A549 (cell line): ENCODE results near the gene TOGARAM1. TPM values are rescaled to one million over a fixed set of nuclear protein-coding genes. Genes with fewer than 3 reads are reported as not detected.

Experiments used
- ATAC-seq, 2 experiments: fragments of 200-7000 bp in 1 of 2; fragments of >200 bp in 1 of 2; cut with Nextera tagmentation in 1 of 2; cut with Tn5 transposase in 1 of 2; 3 replicates each; pipeline versions ENCODE4 v1.8.0 to v1.9.1; 2018 to 2020; ENCODE audit warnings: mild to moderate bottlenecking in 1 of 2, moderate library complexity in 1 of 2
- CTCF ChIA-PET: fragments of 300-600 bp; sonication (Branson Sonifier 250); formaldehyde crosslinking; extraction: SDS; loops from one replicate; lab custom pipeline; 2021; ENCODE audit warnings: antibody characterized with exemption, inconsistent platforms; lab: Yijun Ruan, JAX
- POLR2A ChIA-PET: fragments of 350-600 bp; formaldehyde crosslinking; extraction: SDS; loops from one replicate; lab custom pipeline; 2021; ENCODE audit warnings: antibody characterized with exemption, inconsistent platforms; lab: Yijun Ruan, JAX
- DNase-seq, 2 experiments: peaks; one replicate each; pipeline versions ENCODE4 v3.0.0 to v3.0.0-alpha.2; 2011 to 2016; ENCODE audit warnings: low read depth in 1 of 2, low spot score in 1 of 2
- FAIRE-seq: peaks from 2 replicates; lab custom pipeline; 2011; peaks lifted over from hg19 to GRCh38; lab: Jason Lieb, UNC
- H3K27ac ChIP-seq, 2 experiments: fragments of >200 bp; sonication (Bioruptor Twin); formaldehyde crosslinking; 3 replicates each; pipeline ENCODE4 v1.5.1; 2016 to 2017
- H3K4me1 ChIP-seq: fragments of >200 bp; sonication (Bioruptor Twin); formaldehyde crosslinking; 3 replicates; pipeline ENCODE4 v1.6.1; 2016
- H3K4me2 ChIP-seq: fragments of >200 bp; sonication (Bioruptor Twin); formaldehyde crosslinking; 3 replicates; pipeline ENCODE4 v1.6.1; 2016
- H3K4me3 ChIP-seq: fragments of >200 bp; sonication (Bioruptor Twin); formaldehyde crosslinking; 3 replicates; pipeline ENCODE4 v1.5.1; 2016
- H3K9me3 ChIP-seq: fragments of >200 bp; sonication (Bioruptor Twin); formaldehyde crosslinking; 3 replicates; pipeline ENCODE4 v1.6.1; 2016
- BHLHE40 ChIP-seq: IDR thresholded peaks from 2 replicates; pipeline ENCODE4 v1.6.1; 2012; ENCODE audit warnings: low read depth, low read length, inconsistent platforms
- CHD4 ChIP-seq: fragments of 200-600 bp; sonication (generic); IDR thresholded peaks from 2 replicates; pipeline ENCODE4 v1.6.1; 2016; ENCODE audit warnings: antibody characterized with exemption, mild to moderate bottlenecking, borderline replicate concordance
- EP300 ChIP-seq, 2 experiments: fragments of >200 bp; sonication (Bioruptor Twin); formaldehyde crosslinking; IDR thresholded peaks; 2 replicates in 1 of 2; 3 replicates in 1 of 2; pipeline ENCODE4 v1.6.1; 2016 to 2017
- ESRRA ChIP-seq: fragments of 150-350 bp; IDR thresholded peaks from 2 replicates; pipeline ENCODE4 v1.6.1; 2014; ENCODE audit warnings: mild to moderate bottlenecking, low read length, borderline replicate concordance
- GATA3 ChIP-seq: IDR thresholded peaks from 2 replicates; pipeline ENCODE4 v1.6.1; 2012; ENCODE audit warnings: borderline replicate concordance
- HDAC2 ChIP-seq: fragments of 200-600 bp; sonication (generic); IDR thresholded peaks from 2 replicates; pipeline ENCODE4 v1.6.1; 2016
- HOXA7 ChIP-seq: fragments of 250-450 bp; sonication (Bioruptor Pico); IDR thresholded peaks from 2 replicates; pipeline ENCODE4 v1.5.0; 2020; ENCODE audit warnings: mild to moderate bottlenecking, moderate library complexity
- MAFK ChIP-seq: fragments of 450-650 bp; IDR thresholded peaks from 2 replicates; pipeline ENCODE4 v1.6.1; 2014; ENCODE audit not compliant: partially characterized antibody
- MAZ ChIP-seq: fragments of 150-350 bp; IDR thresholded peaks from 2 replicates; pipeline ENCODE4 v1.6.1; 2014; ENCODE audit warnings: antibody characterized with exemption, low read depth, low read length, borderline replicate concordance
- NR3C1 ChIP-seq: fragments of >200 bp; sonication (Bioruptor Twin); formaldehyde crosslinking; IDR thresholded peaks from 3 replicates; pipeline ENCODE4 v1.6.1; 2017
- PHF8 ChIP-seq: fragments of 200-600 bp; sonication (generic); IDR thresholded peaks from 2 replicates; pipeline ENCODE4 v1.6.1; 2016; ENCODE audit warnings: low read depth, mild to moderate bottlenecking, antibody characterized with exemption, moderate library complexity, borderline replicate concordance
- RAD21 ChIP-seq, 2 experiments: fragments of >200 bp in 1 of 2; sonication (Bioruptor Twin) in 1 of 2; formaldehyde crosslinking in 1 of 2; IDR thresholded peaks in 1 of 2; conservative IDR thresholded peaks in 1 of 2; 2 replicates in 1 of 2; 3 replicates in 1 of 2; pipeline ENCODE4 v1.6.1; 2012 to 2018; ENCODE audit warnings: inconsistent platforms in 1 of 2
- RFX5 ChIP-seq: fragments of 450-650 bp; IDR thresholded peaks from 2 replicates; pipeline ENCODE4 v1.7.1; 2014; ENCODE audit warnings: antibody characterized with exemption, mild to moderate bottlenecking, moderate library complexity
- RNF2 ChIP-seq: fragments of 200-600 bp; sonication (generic); IDR thresholded peaks from 2 replicates; pipeline ENCODE4 v1.6.1; 2016; ENCODE audit warnings: low read depth, mild to moderate bottlenecking, antibody characterized with exemption, moderate library complexity, borderline replicate concordance
- SREBF2 ChIP-seq: fragments of 450-650 bp; IDR thresholded peaks from 2 replicates; pipeline ENCODE4 v1.6.1; 2014; ENCODE audit warnings: mild to moderate bottlenecking, moderate library complexity
- TP53 ChIP-seq: fragments of 250-450 bp; sonication (Bioruptor Pico); IDR thresholded peaks from 2 replicates; pipeline ENCODE4 v1.5.0; 2021; ENCODE audit warnings: mild to moderate bottlenecking, moderate library complexity
- WGBS: methylation state at CpG from one replicate; pipeline ENCODE4 v1.1.6; 2017; ENCODE audit errors: missing lambda C conversion rate; 5-methylcytosine and 5-hydroxymethylcytosine counted together
- polyA plus RNA-seq, 4 experiments: library from polyadenylated mRNA; depleted of rRNA in 3 of 4; stranded (reverse); fragments of >200 nt; fragmentation: RNase III in 1 of 4; extraction: RNeasy Plus Mini Kit Qiagen cat#74134 plus additional on column Dnase treatment in 1 of 4; gene quantifications; 2 replicates in 3 of 4; 3 replicates in 1 of 4; pipeline ENCODE4 v1.2.3, GENCODE V29; 2011 to 2017
- TF ChIP-seq, protein P1 (sequence below): IDR thresholded peaks from 2 replicates; pipeline ENCODE4 v1.6.1; 2012; ENCODE audit warnings: low read depth, borderline replicate concordance
- TF ChIP-seq, protein P2 (sequence below): fragments of 200-600 bp; sonication (generic); IDR thresholded peaks from 2 replicates; pipeline ENCODE4 v1.6.1; 2016; ENCODE audit warnings: antibody characterized with exemption, mild to moderate bottlenecking, moderate library complexity
- TF ChIP-seq, protein P3 (sequence below): fragments of >200 bp; sonication (Bioruptor Twin); formaldehyde crosslinking; IDR thresholded peaks from 2 replicates; pipeline ENCODE4 v1.6.1; 2016

Gene TOGARAM1
- polyA plus RNA-seq, 2 of the 4 experiments (the other 2 are of a cell fraction): 7.6 to 17.6 TPM

DNA sequence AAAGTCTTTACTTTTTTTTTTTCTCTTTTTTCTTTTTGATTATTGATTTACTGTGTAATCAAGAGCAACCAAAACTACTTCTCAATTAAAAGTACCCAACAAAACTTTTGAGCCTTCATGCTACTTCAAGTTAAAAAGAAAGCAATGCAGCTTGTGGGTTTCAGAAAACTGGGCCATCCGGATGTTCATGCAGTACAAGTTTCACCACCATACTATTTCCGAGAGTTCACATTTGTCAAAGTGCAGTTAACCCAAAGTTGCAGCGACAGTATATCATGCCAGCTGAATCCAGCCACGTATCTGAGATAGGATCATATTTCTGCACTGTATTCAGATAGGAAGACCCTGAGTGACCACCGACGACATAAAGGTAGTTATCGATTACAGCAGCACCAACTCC lies 33.2 kb upstream of the TOGARAM1 start:
- POLR2A ChIA-PET: no interaction called here
- H3K4me2 ChIP-seq: no peak overlapping the region
- 88% methylated on average over 7 of the region's 7 CpGs for WGBS
- DNase-seq: no peak
- TF ChIP-seq HOXA7 (CRISPR knock-in tag): no peak
- TF ChIP-seq EP300 (IDR thresholded peaks at IDR 0.05): no peak
- TF ChIP-seq NR3C1: no peak
- TF ChIP-seq MAZ: no peak
- no peak for TF ChIP-seq BHLHE40
- TF ChIP-seq ESRRA: no peak
- TF ChIP-seq SREBF2: no peak
- TF ChIP-seq, protein P1, sequence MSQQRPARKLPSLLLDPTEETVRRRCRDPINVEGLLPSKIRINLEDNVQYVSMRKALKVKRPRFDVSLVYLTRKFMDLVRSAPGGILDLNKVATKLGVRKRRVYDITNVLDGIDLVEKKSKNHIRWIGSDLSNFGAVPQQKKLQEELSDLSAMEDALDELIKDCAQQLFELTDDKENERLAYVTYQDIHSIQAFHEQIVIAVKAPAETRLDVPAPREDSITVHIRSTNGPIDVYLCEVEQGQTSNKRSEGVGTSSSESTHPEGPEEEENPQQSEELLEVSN: no peak
- no peak for TF ChIP-seq CHD4
- TF ChIP-seq RFX5: no peak
- TF ChIP-seq GATA3: no peak
- TF ChIP-seq MAFK: no peak
- TF ChIP-seq, protein P2, sequence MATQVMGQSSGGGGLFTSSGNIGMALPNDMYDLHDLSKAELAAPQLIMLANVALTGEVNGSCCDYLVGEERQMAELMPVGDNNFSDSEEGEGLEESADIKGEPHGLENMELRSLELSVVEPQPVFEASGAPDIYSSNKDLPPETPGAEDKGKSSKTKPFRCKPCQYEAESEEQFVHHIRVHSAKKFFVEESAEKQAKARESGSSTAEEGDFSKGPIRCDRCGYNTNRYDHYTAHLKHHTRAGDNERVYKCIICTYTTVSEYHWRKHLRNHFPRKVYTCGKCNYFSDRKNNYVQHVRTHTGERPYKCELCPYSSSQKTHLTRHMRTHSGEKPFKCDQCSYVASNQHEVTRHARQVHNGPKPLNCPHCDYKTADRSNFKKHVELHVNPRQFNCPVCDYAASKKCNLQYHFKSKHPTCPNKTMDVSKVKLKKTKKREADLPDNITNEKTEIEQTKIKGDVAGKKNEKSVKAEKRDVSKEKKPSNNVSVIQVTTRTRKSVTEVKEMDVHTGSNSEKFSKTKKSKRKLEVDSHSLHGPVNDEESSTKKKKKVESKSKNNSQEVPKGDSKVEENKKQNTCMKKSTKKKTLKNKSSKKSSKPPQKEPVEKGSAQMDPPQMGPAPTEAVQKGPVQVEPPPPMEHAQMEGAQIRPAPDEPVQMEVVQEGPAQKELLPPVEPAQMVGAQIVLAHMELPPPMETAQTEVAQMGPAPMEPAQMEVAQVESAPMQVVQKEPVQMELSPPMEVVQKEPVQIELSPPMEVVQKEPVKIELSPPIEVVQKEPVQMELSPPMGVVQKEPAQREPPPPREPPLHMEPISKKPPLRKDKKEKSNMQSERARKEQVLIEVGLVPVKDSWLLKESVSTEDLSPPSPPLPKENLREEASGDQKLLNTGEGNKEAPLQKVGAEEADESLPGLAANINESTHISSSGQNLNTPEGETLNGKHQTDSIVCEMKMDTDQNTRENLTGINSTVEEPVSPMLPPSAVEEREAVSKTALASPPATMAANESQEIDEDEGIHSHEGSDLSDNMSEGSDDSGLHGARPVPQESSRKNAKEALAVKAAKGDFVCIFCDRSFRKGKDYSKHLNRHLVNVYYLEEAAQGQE: no peak
- TF ChIP-seq, protein P3, sequence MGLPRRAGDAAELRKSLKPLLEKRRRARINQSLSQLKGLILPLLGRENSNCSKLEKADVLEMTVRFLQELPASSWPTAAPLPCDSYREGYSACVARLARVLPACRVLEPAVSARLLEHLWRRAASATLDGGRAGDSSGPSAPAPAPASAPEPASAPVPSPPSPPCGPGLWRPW: no peak
- TF ChIP-seq, all 56 proteins: peak for 0
- ATAC-seq: no peak
- Histone ChIP-seq H3K27ac (no peak overlapping the region), H3K4me1 (no peaks in the 10 kb centered on the region), H3K9me3 (no peaks in the 10 kb centered on the region), H3K4me3 (no peak overlapping the region)
- CTCF ChIA-PET: interaction anchor here (0.7 kb wide), 1 partner anchor 15 kb away, joined by 5 read pairs; no protein-coding TSS in a partner anchor
- FAIRE-seq: no peak

DNA sequence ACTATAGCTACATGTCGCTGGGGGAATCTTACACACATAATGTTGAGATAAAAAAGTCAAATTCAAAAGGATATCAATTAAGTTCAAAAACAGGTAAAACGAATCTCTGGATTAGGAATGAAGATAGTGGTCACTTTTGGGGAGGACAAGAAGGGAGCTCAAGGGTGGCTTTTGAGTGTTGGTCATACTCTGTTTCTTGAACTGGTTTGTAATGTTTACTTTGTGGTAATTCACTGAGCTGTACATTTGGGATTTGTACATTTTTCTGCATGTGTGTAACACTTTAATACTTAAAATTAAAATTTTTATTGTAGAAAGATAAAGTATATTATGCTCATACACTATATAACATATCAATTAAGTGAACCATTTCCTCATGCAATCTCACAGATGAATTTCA lies 26.8 kb upstream of the TOGARAM1 start:
- no peaks in the 10 kb centered on the region for H3K9me3 ChIP-seq
- ChIA-PET CTCF (interaction anchor here (0.8 to 2.8 kb wide), 2 partner anchors 10 to 22 kb away, joined by 5 to 13 read pairs; no protein-coding TSS in a partner anchor), POLR2A (no interaction called here)
- no peak overlapping the region for H3K4me3 ChIP-seq
- H3K4me1 ChIP-seq: no peaks in the 10 kb centered on the region
- 79% methylated on average over 2 of the region's 2 CpGs for WGBS
- no peak overlapping the region for H3K4me2 ChIP-seq
- H3K27ac ChIP-seq: no peak overlapping the region
- DNase-seq (no peak), FAIRE-seq (no peak), ATAC-seq (no peak)
- TF ChIP-seq HDAC2 (no peak), MAZ (no peak), TP53 (no peak), RAD21 (conservative IDR thresholded peaks at IDR 0.05 in 1 of 2, IDR thresholded peaks at IDR 0.05 in 1 of 2) (no peak), CHD4 (no peak)
- TF ChIP-seq, protein P1: no peak

DNA sequence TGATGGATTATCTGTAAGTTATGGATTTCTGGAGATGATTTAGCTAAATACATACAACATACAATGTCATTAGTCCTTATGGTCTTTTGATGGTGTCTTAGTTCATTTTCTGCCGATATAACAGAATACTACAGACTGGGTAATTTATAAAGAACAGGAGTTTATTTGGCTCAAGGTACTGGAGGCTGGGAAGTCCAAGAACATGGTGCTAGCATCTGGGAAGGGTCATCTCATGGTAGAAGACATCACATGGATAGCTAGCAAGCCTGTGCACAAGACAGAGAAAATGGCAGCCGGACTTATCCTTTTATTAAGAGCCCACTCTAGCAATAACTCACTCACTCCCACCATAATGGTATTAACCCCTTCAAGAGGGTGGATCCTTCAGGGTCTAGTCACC lies 24.4 kb upstream of the TOGARAM1 start:
- FAIRE-seq (no peak), ATAC-seq (no peak), DNase-seq (no peak)
- WGBS: 97% methylated on average over 2 of the region's 2 CpGs
- Histone ChIP-seq H3K9me3 (no peaks in the 10 kb centered on the region), H3K27ac (no peak overlapping the region), H3K4me1 (no peaks in the 10 kb centered on the region), H3K4me3 (no peak overlapping the region), H3K4me2 (no peak overlapping the region)
- CTCF ChIA-PET: interaction anchor here (2.8 kb wide), 1 partner anchor 24 kb away, joined by 13 read pairs; no protein-coding TSS in a partner anchor
- TF ChIP-seq MAFK (peak; percentile 22), RNF2 (no peak), PHF8 (no peak)
- POLR2A ChIA-PET: no interaction called here
